GM12891 (cell line): ENCODE results near the gene MYO6.

Source experiments
- POLR2A ChIP-seq: IDR thresholded peaks from 2 replicates; pipeline ENCODE4 v1.6.1; 2011; ENCODE audit warnings: low read depth, low read length, control low read depth
- POLR2AphosphoS5 ChIP-seq: IDR thresholded peaks from 2 replicates; pipeline ENCODE4 v1.6.1; 2011; ENCODE audit warnings: low read depth, low read length, control low read depth
- TAF1 ChIP-seq: IDR thresholded peaks from 2 replicates; pipeline ENCODE4 v1.6.1; 2011; ENCODE audit warnings: low read depth, low read length, control low read depth

DNA sequence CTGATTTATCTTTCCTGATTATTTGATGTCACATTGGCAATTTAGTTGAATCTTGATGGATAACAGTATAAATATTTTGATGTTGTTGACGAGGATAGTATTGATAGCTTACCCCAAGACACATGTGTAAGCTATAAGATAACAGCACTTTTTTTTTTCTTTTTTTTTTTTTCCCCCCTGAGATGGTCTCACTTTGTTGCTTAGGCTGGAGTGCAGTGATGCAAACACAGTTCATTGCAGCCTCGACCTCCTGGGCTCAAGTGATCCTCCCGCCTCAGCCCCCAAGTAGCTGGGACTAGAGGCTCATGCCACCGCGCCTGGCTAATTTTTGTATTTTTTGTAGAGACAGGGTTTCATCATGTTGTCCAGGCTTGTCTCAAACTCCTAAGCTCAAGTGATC is 21.8 kb downstream of the MYO6 start:
- TF ChIP-seq POLR2AphosphoS5: no peak
- TF ChIP-seq POLR2A: no peak
- no peak for TF ChIP-seq TAF1
